ENCODE results near the gene CEP104.

GRCh38 chr1:3902571-3903091 lies 45.6 kb upstream of the CEP104 start:
- TF ChIP-seq CTCF (conservative IDR thresholded peaks at IDR 0.05 in 1 of 2, IDR thresholded peaks at IDR 0.05 in 1 of 2; ENCODE audit: low read depth in 1 of 2, low read length in 2 of 2) (no peak), EZH2 (IDR thresholded peaks at IDR 0.05; ENCODE audit: low read length, missing control alignments) (no peak)

All from fibroblast of lung (primary cell).